ENCODE data around the gene THOC6. TPM values are rescaled to one million over a fixed set of nuclear protein-coding genes. Genes with fewer than 3 reads are reported as not detected.

The THOC6 gene
- total RNA-seq, 2 donors from 2014 or later = 19.0 to 24.7 TPM

GRCh38 chr16:2977440-2977839 lies 46.4 kb upstream of the THOC6 start:
- Histone ChIP-seq H3K9me3 (no peaks in the 10 kb centered on the region), H3K36me3 (no peaks in the 10 kb centered on the region), H3K27me3 (replicated peaks; ENCODE audit: insufficient read depth) (no peaks in the 10 kb centered on the region), H3K4me1 (ENCODE audit: control insufficient read depth in 1 of 2, low read depth in 2 of 2) (peaks cover 6 to 18% of the 10 kb centered on the region in 2 donors), H3K27ac (no peak overlapping the region), H3K4me3 (no peak overlapping the region)
- no peak for ATAC-seq (ENCODE audit: insufficient number of reproducible peaks, low FRiP score, low read depth)
- no peak for DNase-seq (ENCODE audit: low spot score)
- TF ChIP-seq CTCF (IDR thresholded peaks at IDR 0.05) = no peak

GRCh38 chr16:2979669-2980226 lies 44.1 kb upstream of the THOC6 start:
- Histone ChIP-seq H3K4me1 (ENCODE audit: control insufficient read depth in 1 of 2, low read depth in 2 of 2) (peaks cover 6 to 23% of the 10 kb centered on the region in 2 donors), H3K27ac (no peak overlapping the region), H3K4me3 (peak overlapping the region; percentile 84), H3K9me3 (no peaks in the 10 kb centered on the region), H3K27me3 (replicated peaks; ENCODE audit: insufficient read depth) (no peaks in the 10 kb centered on the region), H3K36me3 (no peaks in the 10 kb centered on the region)
- no peak for DNase-seq (ENCODE audit: low spot score)
- no peak for TF ChIP-seq CTCF (IDR thresholded peaks at IDR 0.05)
- no peak for ATAC-seq (ENCODE audit: insufficient number of reproducible peaks, low FRiP score, low read depth)

GRCh38 chr16:2980227-2981176 lies 43.3 kb upstream of the THOC6 start, which contains the start of gene PKMYT1:
Gene PKMYT1 (minus strand): TSS chr16:2980446. CDS start chr16:2979657, 789 bp downstream.
- H3K9me3 ChIP-seq = no peaks in the 10 kb centered on the region
- H3K27me3 ChIP-seq (replicated peaks; ENCODE audit: insufficient read depth) = no peaks in the 10 kb centered on the region
- H3K36me3 ChIP-seq = no peaks in the 10 kb centered on the region
- TF ChIP-seq CTCF (IDR thresholded peaks at IDR 0.05) = no peak
- peak; percentile 94 for ATAC-seq (ENCODE audit: insufficient number of reproducible peaks, low FRiP score, low read depth)
- peaks cover 6 to 24% of the 10 kb centered on the region in 2 donors for H3K4me1 ChIP-seq (ENCODE audit: control insufficient read depth in 1 of 2, low read depth in 2 of 2)
- peak within 1 kb of the TSS; percentile 56 to 75 for H3K27ac ChIP-seq
- no peak for DNase-seq (ENCODE audit: low spot score)
- peak within 1 kb of the TSS; percentile 84 for H3K4me3 ChIP-seq

GRCh38 chr16:2981177-2981898 lies 42.5 kb upstream of the THOC6 start:
- Histone ChIP-seq H3K36me3 (no peaks in the 10 kb centered on the region), H3K27me3 (replicated peaks; ENCODE audit: insufficient read depth) (no peaks in the 10 kb centered on the region), H3K4me3 (peak overlapping the region; percentile 84), H3K4me1 (ENCODE audit: control insufficient read depth in 1 of 2, low read depth in 2 of 2) (peaks cover 6 to 30% of the 10 kb centered on the region in 2 donors), H3K27ac (no peak overlapping the region), H3K9me3 (no peaks in the 10 kb centered on the region)
- ATAC-seq (ENCODE audit: insufficient number of reproducible peaks, low FRiP score, low read depth) (no peak), DNase-seq (ENCODE audit: low spot score) (no peak)
- no peak for TF ChIP-seq CTCF (IDR thresholded peaks at IDR 0.05)

- H3K27ac ChIP-seq = no peak overlapping the region
Measured at GRCh38 chr16:2981899-2982250, 42.0 kb upstream of the THOC6 start.

More at GRCh38 chr16:2981899-2982250, 42.0 kb upstream of the THOC6 start:
- Histone ChIP-seq H3K36me3 (no peaks in the 10 kb centered on the region), H3K4me3 (no peak overlapping the region), H3K4me1 (ENCODE audit: control insufficient read depth in 1 of 2, low read depth in 2 of 2) (peaks cover 6 to 30% of the 10 kb centered on the region in 2 donors), H3K9me3 (no peaks in the 10 kb centered on the region), H3K27me3 (replicated peaks; ENCODE audit: insufficient read depth) (no peaks in the 10 kb centered on the region)
- ATAC-seq (ENCODE audit: insufficient number of reproducible peaks, low FRiP score, low read depth) (no peak), DNase-seq (ENCODE audit: low spot score) (no peak)
- no peak for TF ChIP-seq CTCF (IDR thresholded peaks at IDR 0.05)

Measured in thoracic aorta (tissue), 2 donors.